GM19455 (cell line): Measurements from ENCODE around the gene FASN.
A peak's percentile ranks its signal among the peaks of the same experiment; 100 is the strongest.

Experiments used
- ATAC-seq: cut with Tn5 transposase; IDR thresholded peaks from one replicate; pipeline ENCODE4 v1.9.1; 2021; ENCODE audit not compliant: unreplicated experiment

Gene FASN

DNA sequence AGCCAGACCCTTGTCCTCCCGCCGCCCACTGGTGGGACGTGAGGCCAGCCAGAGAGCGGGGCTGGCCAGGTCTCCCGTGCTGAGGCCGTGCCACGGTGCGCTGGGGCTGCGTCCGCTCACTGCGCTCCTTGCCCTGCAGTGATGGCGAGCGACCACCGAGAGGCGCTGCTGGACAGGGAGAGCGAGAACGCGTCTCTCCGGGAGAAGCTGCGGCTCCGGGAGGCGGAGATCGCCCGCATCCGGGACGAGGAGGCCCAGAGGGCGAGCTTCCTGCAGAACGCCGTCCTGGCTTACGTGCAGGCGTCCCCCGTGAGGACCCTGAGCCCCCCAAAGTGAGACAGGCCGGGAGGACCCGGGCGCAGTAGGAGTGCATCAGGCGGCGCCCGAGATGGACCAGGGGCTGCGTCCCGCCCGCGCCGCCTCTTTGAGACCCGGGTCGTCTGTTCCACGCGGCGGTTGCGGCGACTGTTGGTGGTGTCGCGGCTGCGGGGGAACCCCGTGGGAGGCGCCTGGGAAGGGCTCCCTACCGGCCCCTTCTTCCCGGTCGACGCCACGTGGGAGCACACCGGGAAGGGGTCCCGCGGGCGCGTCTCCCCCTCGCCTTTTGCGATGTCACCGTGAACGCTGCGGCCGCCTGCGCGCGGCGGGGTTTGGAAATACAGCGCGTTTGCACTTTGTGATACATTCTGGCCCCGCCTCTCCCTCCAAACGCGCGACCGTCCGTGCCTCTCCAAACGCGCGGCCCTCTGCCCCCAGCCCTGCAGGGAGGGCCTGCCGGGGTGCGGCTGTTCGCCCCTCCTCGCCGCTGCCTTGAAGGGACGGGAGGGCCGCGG is 67.3 kb downstream of the FASN start:
- ATAC-seq = peak; percentile 51

DNA sequence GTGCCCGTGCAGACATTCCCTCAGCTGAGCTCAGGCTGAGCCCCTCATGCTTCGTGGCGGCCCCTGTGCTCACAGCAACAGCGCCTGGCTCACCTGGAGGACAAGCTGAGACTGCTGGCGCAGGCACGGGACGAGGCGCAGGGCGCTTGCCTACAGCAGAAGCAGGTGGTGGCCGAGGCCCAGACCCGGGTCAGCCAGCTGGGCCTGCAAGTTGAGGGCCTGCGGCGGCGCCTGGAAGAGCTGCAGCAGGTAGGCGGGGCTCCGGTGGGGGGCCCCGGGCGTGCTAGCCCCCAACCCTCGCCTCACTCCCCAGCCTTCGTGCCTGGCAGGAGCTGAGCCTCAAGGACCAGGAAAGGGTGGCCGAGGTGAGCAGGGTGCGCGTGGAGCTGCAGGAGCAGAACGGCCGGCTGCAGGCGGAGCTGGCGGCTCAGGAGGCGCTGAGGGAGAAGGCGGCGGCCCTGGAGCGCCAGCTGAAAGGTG is 68.0 kb downstream of the FASN start:
- no peak for ATAC-seq

DNA sequence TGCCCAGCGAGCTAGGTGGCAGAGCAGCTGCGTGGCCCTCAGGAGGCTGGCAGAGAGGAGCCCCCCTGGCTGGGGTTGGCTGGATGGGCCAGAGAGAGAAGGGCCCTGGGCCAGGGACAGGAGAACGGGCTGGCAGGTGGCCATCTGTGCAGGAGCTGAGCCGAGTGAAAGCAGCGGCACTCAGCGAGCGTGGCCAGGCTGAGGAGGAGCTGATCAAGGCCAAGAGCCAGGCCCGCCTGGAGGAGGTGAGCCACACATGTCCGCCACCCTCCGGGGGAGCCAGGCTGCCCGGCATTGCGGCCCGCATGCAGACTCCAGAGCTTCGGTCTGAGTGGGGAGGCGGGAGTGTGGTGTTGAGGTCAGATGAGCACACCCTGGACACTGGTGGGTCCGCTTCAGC is 68.6 kb downstream of the FASN start:
- no peak for ATAC-seq

DNA sequence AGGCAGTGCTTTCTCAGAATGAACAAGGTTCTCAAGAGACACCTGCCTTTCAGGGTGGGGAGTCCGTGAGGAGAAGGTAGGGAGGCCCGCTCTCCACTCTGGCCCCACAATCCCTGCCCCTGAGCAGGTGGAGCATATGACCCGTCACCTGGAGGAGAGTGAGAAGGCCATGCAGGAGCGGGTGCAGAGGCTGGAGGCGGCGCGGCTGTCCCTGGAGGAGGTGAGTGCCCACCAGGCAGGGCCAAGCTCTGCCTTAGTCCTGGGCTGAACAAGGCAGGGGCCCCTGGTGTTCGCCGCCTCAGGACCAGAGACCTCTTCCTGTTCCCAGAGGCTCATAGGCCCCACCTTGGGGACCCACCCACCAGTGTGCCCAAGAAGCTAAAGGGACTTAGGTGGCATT is 69.1 kb downstream of the FASN start:
- ATAC-seq = no peak
